ENCODE measurements around the gene ATG4B.
A peak's percentile ranks its signal among the peaks of the same experiment; 100 is the strongest.
"Not testable (repeated sequence)": the region's sequence is repeated elsewhere in the genome, so short reads cannot be mapped to it uniquely, and the experiment has no call there.

The ATG4B gene

DNA sequence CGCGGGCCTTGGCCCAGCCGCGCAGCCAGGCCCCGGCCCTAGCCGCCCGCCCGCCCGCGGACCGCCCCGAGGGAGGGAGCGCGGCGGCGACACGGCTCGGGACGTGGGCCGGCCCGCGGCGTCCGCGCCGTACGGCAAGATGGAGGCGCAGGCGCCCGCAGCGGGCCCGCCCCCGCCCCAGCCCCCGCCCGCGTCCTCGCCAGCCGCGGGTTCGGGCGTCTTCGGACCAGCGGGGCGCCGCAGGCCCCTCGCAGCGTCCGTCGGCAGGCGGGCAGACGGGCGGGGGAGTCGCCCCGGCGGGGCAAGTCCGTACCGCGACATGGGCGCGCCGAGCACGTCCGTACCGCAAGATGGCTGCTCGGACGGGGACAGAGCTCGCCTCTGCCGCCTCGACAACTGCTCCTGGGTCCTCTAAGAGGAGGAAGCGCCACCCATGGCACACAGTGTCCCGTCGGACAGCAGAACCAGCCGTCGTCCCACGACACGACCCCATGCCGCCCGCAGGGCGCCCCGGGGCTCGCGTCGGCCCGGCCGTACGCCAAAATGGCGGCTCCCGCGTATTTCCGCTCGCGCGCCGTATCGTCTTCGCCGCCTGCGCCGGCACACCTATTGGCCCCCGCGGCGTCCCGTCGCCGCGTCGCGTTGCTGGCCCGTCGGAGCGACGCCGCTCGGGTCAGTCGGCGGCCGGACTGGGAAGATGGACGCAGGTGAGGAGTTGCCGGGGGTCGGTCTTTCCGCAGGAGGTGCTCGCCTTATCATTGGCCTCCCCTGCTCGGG lies at the start of gene ATG4B, which contains the start of gene THAP4:
TSS of gene ATG4B (plus strand) at position 676 of the 777 bp plus-strand sequence. CDS start at position 698, 22 bp downstream.
TSS of gene THAP4 (minus strand) at position 141 of the 777 bp plus-strand sequence. CDS start 141 bp downstream, outside the sequence.
- Mint-ChIP-seq H3K9me3 (peaks cover 6% of the 10 kb centered on the region), H3K27me3 (ENCODE audit: low read depth) (no peaks in the 10 kb centered on the region), H3K4me3 (peak within 1 kb of the TSS; percentile 98), H3K27ac (peak within 1 kb of the TSS; percentile 93), H3K4me1 (ENCODE audit: low read depth) (peaks cover 36% of the 10 kb centered on the region), H3K36me3 (ENCODE audit: low read depth) (peaks cover 33% of the 10 kb centered on the region)
- peak; percentile 83 for DNase-seq (ENCODE audit: low spot score)

DNA sequence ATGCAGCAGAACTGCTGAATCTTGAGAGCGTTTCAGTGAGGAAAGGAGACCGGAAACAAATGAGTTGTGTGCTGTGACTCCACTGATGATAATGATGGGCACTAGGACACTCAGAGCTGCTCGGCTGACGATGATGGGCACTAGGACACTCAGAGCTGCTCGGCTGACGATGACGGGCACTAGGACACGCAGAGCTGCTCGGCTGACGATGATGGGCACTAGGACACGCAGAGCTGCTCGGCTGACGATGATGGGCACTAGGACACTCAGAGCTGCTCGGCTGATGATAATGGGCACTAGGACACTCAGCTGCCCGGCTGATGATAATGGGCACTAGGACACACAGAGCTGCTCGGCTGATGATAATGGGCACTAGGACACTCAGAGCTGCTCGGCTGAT lies 47.6 kb upstream of the ATG4B start:
- not testable (repeated sequence) for DNase-seq (ENCODE audit: low spot score); H3K4me1 Mint-ChIP-seq (ENCODE audit: low read depth); H3K9me3 Mint-ChIP-seq; H3K27me3 Mint-ChIP-seq (ENCODE audit: low read depth); H3K4me3 Mint-ChIP-seq; H3K27ac Mint-ChIP-seq
- H3K36me3 Mint-ChIP-seq (ENCODE audit: low read depth): peaks cover 43% of the 10 kb centered on the region

DNA sequence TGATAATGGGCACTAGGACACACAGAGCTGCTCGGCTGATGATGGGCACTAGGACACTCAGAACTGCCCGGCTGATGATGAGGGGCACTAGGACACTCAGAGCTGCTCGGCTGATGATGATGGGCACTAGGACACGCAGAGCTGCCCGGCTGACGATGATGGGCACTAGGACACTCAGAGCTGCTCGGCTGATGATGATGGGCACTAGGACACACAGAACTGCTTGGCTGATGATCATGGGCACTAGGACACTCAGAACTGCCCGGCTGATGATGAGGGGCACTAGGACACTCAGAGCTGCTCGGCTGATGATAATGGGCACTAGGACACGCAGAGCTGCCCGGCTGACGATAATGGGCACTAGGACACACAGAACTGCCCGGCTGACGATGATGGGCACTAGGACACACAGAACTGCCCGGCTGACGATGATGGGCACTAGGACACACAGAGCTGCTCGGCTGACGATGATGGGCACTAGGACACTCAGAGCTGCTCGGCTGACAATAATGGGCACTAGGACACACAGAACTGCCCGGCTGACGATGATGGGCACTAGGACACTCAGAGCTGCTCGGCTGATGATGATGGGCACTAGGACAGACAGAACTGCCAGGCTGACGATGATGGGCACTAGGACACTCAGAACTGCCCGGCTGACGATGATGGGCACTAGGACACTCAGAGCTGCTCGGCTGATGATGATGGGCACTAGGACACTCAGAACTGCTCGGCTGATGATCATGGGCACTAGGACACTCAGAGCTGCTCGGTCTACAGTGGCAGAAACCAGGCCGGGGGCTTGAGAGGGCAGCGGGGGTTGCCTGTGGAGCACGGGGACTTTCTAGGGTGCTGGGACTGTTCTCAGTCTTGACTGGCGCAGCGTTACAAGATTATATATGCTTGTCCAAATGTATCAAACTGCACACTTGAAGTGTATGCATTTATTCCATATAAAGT lies 46.7 kb upstream of the ATG4B start:
- H3K27me3 Mint-ChIP-seq (ENCODE audit: low read depth); H3K9me3 Mint-ChIP-seq; DNase-seq (ENCODE audit: low spot score); H3K27ac Mint-ChIP-seq; H3K4me3 Mint-ChIP-seq; H3K4me1 Mint-ChIP-seq (ENCODE audit: low read depth): not testable (repeated sequence)
- peaks cover 35% of the 10 kb centered on the region for H3K36me3 Mint-ChIP-seq (ENCODE audit: low read depth)

DNA sequence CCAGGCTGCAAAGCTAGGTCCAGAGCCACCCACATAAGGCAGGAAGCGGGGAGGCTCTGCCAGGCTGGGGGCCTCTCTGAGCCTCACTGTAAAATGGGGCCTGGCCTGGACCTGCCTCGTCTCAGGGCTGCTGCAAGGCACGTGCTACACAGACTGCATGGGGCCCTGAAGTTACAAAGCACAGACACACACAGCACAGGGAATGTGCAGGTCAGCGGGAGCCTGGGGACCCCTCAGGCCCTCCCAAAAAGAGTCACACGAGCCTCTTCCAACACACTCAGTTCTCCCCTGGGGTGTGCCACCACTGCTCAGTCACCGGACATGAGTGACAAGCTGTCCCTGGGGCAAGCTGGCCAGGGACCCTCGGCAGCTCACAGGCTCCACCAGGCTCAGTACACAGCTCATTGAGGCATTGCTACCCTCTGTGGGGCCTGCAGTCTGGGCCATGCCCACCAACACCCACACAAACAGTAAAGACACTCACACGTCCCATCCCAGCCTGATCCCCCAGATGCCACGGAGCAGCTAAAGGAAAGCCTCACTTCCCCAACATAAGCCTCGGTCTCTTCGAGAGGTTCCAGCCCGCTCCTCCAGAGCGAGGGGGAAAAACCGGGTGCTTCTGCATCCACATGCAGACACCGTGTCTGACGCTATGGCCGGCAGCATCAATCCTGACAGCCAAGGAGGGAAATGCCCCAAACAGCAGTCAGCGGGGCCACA lies 45.2 kb upstream of the ATG4B start:
- H3K27me3 Mint-ChIP-seq (ENCODE audit: low read depth): no peaks in the 10 kb centered on the region
- no peak overlapping the region for H3K4me3 Mint-ChIP-seq
- no peaks in the 10 kb centered on the region for H3K9me3 Mint-ChIP-seq
- H3K36me3 Mint-ChIP-seq (ENCODE audit: low read depth): peaks cover 21% of the 10 kb centered on the region
- no peaks in the 10 kb centered on the region for H3K4me1 Mint-ChIP-seq (ENCODE audit: low read depth)
- no peak for DNase-seq (ENCODE audit: low spot score)
- no peak overlapping the region for H3K27ac Mint-ChIP-seq

DNA sequence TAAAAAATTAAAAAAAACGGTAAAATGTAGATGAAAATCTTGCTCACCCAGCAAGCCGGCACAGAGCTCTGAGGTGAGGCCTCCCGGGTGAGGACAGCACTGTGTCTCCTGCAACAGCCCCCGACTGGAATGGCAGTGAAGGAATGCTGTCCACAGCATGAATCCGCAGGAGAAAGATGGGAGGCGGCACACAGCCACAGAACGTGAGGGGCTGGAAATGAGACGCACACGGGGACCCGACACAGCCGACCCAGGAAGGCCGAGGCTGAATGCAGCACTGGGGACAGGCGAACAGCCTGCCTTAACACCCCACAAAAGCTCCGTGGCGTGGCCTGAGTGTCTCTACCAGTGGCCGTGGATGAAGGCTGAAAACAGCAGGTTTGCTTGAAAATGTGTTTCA lies 44.2 kb upstream of the ATG4B start:
- Mint-ChIP-seq H3K4me1 (ENCODE audit: low read depth) (no peaks in the 10 kb centered on the region), H3K27me3 (ENCODE audit: low read depth) (no peaks in the 10 kb centered on the region), H3K4me3 (no peak overlapping the region), H3K36me3 (ENCODE audit: low read depth) (peaks cover 17% of the 10 kb centered on the region), H3K9me3 (no peaks in the 10 kb centered on the region), H3K27ac (no peak overlapping the region)
- DNase-seq (ENCODE audit: low spot score): no peak

DNA sequence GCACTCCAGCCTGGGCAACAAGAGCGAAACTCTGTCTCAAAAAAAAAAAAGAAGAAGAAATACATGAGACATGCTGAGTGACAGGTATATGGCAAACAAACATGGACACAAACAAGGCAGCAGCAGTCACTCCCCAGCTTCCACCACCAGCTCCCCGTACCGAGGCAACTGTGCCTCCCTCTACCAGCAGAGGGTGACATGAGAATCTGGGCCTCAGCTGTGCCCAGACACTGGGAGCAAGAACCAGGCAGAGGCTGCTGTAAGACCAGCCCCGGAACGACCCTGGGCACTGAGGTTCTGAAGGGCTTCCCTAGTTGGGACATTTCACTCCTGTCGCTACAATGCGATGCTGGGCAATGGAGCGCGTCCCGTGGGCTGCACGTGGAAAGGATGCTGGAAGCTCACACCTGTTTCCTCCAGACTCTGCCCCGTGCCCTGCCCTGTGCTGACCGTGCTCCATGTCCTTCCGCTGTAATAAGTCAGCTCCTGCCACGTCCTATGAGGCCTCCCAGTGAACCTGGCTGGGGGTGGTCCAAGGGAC lies 41.8 kb upstream of the ATG4B start:
- no peak for DNase-seq (ENCODE audit: low spot score)
- H3K27ac Mint-ChIP-seq: no peak overlapping the region
- no peaks in the 10 kb centered on the region for H3K9me3 Mint-ChIP-seq
- no peaks in the 10 kb centered on the region for H3K4me1 Mint-ChIP-seq (ENCODE audit: low read depth)
- H3K27me3 Mint-ChIP-seq (ENCODE audit: low read depth): no peaks in the 10 kb centered on the region
- no peak overlapping the region for H3K4me3 Mint-ChIP-seq
- H3K36me3 Mint-ChIP-seq (ENCODE audit: low read depth): peaks cover 19% of the 10 kb centered on the region

DNA sequence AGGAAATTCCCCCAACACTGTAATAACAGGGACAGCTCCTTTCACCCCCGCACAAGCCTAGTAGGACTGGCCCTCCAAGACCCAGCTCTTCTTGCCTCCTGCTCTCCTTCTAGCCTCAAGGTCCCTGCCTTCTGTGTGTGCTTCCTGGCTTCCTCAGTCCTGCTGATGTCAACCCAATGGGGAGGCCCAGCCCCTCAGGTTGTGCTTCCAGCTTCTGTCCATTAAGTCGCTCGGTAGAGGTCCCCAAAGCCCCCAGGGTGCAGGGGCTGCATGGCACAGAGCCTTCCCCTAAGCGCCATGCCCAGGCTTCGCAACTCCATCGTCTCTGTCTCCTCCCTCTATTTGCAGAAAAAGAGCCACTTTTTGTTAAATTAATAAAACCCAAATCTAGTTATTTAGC lies 39.9 kb upstream of the ATG4B start:
- no peak for DNase-seq (ENCODE audit: low spot score)

DNA sequence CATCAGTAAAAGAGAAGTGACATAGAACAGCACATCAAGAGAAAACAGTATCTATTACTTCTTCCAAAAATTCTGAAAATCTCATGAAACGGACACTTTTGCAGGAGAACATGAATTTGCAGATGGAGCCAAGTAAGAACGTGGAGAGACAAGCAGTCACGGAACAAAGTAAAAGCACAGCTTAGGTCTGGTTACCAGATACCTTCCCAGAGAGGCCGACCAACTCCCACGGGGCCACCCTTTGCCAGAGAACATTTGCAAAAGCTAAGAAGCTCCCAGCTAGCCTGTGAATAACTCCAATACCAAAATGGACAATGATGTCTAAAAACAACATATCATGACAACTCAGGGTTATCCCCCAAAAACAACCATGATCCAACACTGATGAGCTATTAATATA lies 39.4 kb upstream of the ATG4B start:
- H3K27ac Mint-ChIP-seq: no peak overlapping the region
- DNase-seq (ENCODE audit: low spot score): no peak
- no peaks in the 10 kb centered on the region for H3K4me1 Mint-ChIP-seq (ENCODE audit: low read depth)
- no peak overlapping the region for H3K4me3 Mint-ChIP-seq
- H3K27me3 Mint-ChIP-seq (ENCODE audit: low read depth): no peaks in the 10 kb centered on the region
- H3K9me3 Mint-ChIP-seq: no peaks in the 10 kb centered on the region
- H3K36me3 Mint-ChIP-seq (ENCODE audit: low read depth): peaks cover 29% of the 10 kb centered on the region

More for the DNA sequence above, 39.9 kb upstream of the ATG4B start:
- Mint-ChIP-seq H3K4me3 (no peak overlapping the region), H3K9me3 (no peaks in the 10 kb centered on the region), H3K27ac (no peak overlapping the region), H3K27me3 (ENCODE audit: low read depth) (no peaks in the 10 kb centered on the region), H3K4me1 (ENCODE audit: low read depth) (no peaks in the 10 kb centered on the region), H3K36me3 (ENCODE audit: low read depth) (peaks cover 29% of the 10 kb centered on the region)

DNA sequence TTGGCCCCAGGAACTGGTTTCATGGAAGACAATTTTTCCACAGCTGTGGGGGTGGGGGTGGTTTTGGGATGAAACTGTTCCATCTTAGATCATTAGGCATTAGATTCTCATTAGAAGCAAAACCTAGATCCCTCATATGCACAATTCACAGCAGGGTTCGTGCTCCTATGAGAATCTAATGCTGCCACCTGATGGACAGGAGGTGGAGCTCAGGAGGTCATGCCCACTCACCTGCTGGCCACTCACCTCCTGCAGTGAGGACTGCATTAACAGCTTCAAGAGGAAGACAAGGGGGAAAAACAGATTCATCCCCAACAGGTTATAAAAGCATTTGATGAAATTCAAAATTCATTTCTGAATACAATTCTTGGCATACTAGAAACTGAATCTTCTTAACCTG lies 39.0 kb upstream of the ATG4B start:
- H3K4me1 Mint-ChIP-seq (ENCODE audit: low read depth): no peaks in the 10 kb centered on the region
- peak overlapping the region; percentile 49 for H3K27ac Mint-ChIP-seq
- DNase-seq (ENCODE audit: low spot score): no peak
- no peaks in the 10 kb centered on the region for H3K9me3 Mint-ChIP-seq
- H3K4me3 Mint-ChIP-seq: no peak overlapping the region
- peaks cover 31% of the 10 kb centered on the region for H3K36me3 Mint-ChIP-seq (ENCODE audit: low read depth)
- H3K27me3 Mint-ChIP-seq (ENCODE audit: low read depth): no peaks in the 10 kb centered on the region

DNA sequence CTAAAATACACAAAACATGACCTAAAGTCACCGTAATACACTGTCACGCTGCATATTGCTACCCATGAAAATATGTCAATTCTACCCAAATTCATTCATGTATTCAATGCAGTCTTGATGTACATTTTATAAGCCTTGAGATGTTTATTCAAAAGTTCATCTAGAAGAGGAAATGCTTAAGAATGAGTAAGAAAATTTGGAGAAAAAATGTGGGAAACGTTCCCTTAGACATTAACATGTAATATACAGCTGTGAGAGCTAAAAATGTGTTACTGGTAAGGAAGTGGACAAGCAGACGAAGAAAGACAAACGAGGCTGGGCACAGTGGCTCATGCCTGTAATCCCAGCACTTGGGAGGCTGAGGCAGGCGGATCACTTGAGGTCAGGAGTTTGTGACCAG lies 37.9 kb upstream of the ATG4B start:
- H3K27ac Mint-ChIP-seq: peak overlapping the region; percentile 36
- H3K4me3 Mint-ChIP-seq: no peak overlapping the region
- no peaks in the 10 kb centered on the region for H3K9me3 Mint-ChIP-seq
- peaks cover 33% of the 10 kb centered on the region for H3K36me3 Mint-ChIP-seq (ENCODE audit: low read depth)
- no peak for DNase-seq (ENCODE audit: low spot score)
- no peaks in the 10 kb centered on the region for H3K4me1 Mint-ChIP-seq (ENCODE audit: low read depth)
- H3K27me3 Mint-ChIP-seq (ENCODE audit: low read depth): no peaks in the 10 kb centered on the region

DNA sequence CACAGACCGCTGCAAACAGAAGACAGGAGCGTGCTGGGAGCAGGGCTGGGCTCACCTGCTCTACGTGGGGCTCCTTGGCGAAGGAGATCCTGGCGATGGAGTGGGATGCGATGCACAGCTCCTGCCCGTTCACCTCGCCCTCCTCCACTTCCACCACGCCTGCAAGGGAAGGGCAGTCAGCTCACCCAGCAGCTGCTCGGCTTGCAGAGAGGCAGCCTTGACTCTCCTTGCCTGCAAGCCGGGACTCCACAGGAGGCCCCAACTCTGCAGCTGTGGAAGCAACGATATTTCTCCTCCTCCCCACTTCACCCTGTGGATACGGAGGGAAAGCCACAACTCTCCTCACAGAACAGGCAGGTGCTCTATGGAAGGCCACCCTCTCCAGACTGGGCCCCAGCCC lies 35.7 kb upstream of the ATG4B start:
- DNase-seq (ENCODE audit: low spot score): no peak
- Mint-ChIP-seq H3K9me3 (no peaks in the 10 kb centered on the region), H3K27me3 (ENCODE audit: low read depth) (no peaks in the 10 kb centered on the region), H3K36me3 (ENCODE audit: low read depth) (peaks cover 39% of the 10 kb centered on the region), H3K27ac (no peak overlapping the region), H3K4me3 (no peak overlapping the region), H3K4me1 (ENCODE audit: low read depth) (no peaks in the 10 kb centered on the region)

DNA sequence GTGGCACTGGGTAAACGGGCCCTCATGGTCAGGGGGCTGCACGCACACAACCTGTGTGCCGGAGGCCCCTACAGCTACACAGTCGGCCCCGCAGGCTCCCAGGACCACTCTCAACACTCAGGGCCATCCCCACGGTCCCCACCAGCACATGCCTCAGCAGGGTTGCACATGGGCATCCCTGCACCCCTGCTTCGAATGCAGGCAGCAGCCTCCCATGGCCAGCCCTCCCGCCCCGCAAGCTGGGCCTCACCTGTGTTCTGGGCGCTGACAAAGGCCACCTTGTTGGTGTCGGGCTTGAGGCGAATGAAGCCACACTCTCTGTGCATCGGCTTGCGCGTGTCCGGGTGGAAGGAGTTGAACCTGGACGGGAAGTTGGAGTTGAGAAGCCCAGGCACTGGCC lies 34.8 kb upstream of the ATG4B start:
- no peak for DNase-seq (ENCODE audit: low spot score)
- Mint-ChIP-seq H3K4me3 (no peak overlapping the region), H3K4me1 (ENCODE audit: low read depth) (no peaks in the 10 kb centered on the region), H3K36me3 (ENCODE audit: low read depth) (peaks cover 42% of the 10 kb centered on the region), H3K27me3 (ENCODE audit: low read depth) (no peaks in the 10 kb centered on the region), H3K27ac (no peak overlapping the region), H3K9me3 (no peaks in the 10 kb centered on the region)

DNA sequence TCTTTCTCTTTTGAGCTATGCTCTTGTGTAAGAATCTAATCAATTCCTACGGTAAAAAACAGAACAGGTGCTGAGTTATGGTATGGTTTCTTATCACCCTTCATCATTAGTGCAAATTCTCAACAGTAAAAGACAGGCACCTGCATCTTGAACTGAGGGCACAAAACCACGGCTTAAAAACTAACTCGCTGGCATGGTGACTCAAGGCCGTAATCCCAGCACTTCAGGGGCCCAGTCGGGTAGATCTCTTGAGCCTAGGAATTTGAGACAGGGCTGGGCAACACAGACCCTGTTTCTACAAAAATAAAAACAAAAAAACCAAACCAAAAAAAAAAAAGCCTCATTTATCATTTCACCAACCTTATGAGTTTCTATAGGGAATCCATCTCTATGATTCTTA lies 33.8 kb upstream of the ATG4B start:
- DNase-seq (ENCODE audit: low spot score): no peak
- no peaks in the 10 kb centered on the region for H3K27me3 Mint-ChIP-seq (ENCODE audit: low read depth)
- peaks cover 3% of the 10 kb centered on the region for H3K4me1 Mint-ChIP-seq (ENCODE audit: low read depth)
- H3K36me3 Mint-ChIP-seq (ENCODE audit: low read depth): peaks cover 40% of the 10 kb centered on the region
- H3K27ac Mint-ChIP-seq: no peak overlapping the region
- no peak overlapping the region for H3K4me3 Mint-ChIP-seq
- H3K9me3 Mint-ChIP-seq: no peaks in the 10 kb centered on the region
